Right kidney (tissue), 1 donor: ENCODE measurements around the gene PIGP.
"Not testable (repeated sequence)": the region's sequence is repeated elsewhere in the genome, so short reads cannot be mapped to it uniquely, and the experiment has no call there.

Source experiments
- DNase-seq: peaks from one replicate; pipeline ENCODE4 v3.0.0-alpha.2; 2016

The PIGP gene

DNA sequence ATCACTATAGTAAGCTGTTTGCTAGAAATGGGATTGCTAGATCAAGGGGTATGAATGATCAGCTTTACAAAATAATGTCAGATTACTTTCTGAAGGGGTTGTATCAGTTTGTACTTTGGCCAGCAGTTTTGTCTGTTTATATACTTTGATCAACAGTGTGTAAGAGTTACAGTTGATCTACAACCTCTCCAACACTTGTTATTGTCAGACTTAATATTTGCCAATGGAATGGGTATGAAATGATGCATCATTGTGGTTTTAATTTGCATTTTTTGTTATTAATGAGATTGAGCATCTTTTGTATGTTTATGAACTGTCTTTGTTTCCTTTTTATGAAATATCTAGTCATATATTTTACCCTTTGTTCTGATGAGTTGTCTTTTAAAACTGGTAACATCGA lies 4.5 kb upstream of the PIGP start:
- DNase-seq = no peak

GRCh38 chr21:37076087-37076850 lies 3.4 kb upstream of the PIGP start:
- DNase-seq = no peak

DNA sequence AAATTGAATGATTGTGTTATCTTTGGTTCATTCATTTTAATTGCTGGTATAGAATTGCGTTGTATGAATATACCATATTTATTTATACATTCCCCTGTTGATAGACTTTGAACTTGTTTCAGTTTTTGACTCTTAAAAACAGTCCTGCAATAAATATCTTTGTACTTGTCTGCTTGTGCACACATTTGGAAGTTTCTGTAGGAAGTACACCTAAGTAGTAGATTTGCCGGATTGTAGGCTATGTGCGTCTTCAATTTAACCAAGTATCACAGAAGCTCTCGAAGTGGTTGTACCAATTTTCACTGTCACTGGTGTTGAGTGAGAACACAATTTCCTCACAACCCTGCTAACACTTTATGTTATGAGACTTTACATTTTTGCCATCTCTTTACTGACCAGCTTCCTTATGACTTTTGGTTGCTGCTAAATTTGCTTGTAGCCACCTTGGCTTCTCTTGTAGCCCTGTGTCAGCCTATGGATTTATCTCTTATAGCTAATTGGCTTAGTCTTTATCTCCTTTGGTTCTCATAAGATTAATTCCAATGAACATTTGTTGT lies 2.4 kb upstream of the PIGP start:
- no peak for DNase-seq

DNA sequence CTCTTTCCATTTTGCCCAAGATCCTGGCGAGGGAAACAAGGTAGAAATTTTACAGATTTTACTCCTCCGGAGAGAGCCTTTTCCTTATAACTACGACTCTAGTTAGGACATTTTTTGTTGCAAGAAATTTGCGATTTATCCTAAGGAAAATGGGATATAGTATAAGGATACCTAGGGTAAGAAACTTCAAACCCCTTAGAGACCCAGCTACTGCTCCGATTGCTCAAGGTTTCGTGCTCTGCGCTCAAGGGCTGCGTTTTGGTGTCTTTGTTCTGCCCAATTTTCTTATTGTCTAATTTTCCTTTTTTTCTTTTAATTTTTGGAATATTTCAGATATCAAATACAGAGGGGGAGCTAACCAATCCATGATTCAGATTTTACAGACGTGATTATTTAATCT lies 1.7 kb upstream of the PIGP start:
- DNase-seq = no peak

DNA sequence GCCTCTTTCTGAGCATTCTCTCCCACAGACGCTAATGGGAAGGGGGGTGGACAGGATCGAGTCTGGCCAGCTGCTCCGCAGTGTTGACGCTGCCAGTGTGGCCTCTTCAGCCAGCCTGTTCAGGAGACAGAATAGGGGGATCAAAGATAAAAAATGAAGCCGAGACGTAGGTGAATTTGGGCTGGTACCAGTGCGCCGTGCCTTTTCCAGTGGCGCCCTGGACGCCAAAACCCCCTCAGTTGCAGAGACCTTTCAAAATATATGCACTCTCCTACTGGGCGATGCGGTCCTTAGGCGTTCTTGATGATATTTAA lies 1.3 kb upstream of the PIGP start:
- no peak for DNase-seq

DNA sequence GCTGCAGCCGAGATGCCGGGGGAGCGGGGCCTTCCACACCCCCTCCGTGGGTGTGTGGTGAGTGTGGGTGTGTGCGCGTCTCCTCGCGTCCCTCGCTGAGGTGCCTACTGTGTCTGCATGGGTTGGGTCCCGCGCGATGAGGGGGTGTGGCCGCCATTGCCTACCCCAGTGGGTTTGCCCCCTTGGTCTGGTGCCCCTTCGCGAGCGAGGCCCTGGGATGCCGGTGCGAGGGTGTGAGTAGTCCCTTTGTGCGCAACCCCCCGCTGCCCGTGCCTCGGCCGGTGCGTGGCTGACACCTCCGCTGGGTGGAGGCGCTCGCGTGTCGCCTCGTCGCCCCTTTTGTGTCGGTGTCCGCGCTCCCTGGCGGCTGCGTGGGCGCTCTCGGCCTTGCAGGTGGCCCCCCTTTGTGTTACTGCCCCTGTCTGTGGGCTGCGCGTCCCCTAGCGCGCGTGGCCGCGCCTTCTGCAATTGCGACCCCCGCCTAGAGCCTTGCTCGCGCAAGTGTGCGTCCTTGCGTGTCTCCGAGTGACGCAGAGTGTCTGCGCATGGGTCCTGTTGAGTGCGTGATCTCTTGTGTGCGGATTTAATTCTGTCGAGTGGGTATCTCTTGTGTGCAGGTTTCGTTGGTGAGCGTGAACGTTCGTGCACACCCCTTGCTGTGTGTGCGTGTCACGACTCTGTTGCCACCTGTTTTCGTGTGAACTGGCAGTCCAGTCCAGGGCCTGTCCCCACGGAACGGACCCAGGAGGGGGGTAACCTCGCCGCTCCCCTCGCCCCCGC lies 736 bp upstream of the PIGP start:
- peak; percentile 89 for DNase-seq

DNA sequence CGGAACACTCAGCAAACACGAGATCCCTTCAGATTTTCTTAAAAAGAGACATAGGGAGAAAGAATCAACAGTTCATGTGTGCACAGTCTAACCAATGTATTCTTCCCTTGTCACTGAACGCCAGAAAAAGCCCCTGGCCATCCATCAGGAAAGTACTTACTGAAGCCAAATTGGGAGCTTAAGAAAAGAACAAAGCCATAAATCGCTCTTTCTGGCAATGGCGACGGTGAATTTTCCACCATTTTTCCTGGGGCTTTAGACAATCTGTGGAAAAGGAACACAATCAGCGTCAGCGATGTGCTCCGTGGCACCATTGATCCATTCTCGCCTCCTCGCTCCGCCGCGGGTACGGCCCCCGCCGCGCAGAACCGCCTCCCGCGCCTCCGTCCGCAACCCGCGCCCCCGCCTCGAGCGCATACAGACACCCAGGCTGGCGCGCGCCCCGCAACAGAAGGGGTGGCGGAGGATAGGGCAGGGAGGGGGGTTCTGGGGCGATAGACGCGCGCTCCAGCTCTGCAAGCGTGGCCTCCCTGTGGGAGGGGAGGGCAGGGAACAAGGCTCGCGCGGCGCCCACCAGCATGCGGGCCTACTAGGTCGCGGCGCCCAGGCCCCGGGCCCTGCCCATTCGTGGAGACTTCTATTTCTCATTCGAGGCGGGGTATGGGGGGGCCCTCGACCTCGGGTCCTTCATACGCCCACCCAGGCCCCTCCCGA lies 440 bp downstream of the PIGP start:
- DNase-seq = peak; percentile 99

DNA sequence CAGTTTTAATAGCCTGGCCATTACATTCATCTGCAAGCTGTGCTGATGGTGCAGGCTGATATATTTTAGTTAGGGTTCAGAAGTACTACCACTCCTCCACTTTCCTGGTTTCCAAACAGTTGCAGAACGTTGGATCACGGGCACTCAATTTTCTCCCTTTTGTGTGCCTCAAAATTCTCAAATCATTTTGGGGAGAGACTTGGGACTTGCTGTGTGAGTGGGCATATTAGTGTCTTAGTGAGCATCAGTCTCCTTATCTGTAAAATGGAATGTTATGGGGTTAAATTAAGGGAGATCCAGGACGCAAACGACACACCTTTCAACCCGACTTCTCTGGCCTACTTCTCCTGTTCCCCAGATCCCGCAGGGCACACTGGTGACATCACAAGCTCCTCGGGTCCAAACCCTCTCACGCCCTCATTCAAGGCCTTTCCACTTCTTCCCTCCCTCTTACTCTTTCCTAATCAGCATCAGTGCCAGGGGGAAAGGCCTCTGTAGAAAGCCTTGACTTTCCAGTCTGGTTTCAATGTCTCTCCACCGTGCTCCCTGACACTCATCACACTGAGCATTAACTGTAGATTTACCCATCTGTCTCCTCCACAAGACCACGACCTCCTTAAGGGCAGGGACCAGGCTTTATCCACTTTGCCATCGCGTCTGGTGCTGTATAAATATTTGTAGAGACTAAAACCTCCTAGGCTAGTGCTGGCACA lies 1.2 kb downstream of the PIGP start:
- DNase-seq = peak; percentile 76

- DNase-seq = no peak
Measured at GRCh38 chr21:37065561-37066177, 7.2 kb downstream of the PIGP start.

- no peak for DNase-seq
Measured at GRCh38 chr21:37064841-37065240, 8.0 kb downstream of the PIGP start.

- no peak for DNase-seq
Measured at GRCh38 chr21:37063433-37063832, 9.4 kb downstream of the PIGP start.

DNA sequence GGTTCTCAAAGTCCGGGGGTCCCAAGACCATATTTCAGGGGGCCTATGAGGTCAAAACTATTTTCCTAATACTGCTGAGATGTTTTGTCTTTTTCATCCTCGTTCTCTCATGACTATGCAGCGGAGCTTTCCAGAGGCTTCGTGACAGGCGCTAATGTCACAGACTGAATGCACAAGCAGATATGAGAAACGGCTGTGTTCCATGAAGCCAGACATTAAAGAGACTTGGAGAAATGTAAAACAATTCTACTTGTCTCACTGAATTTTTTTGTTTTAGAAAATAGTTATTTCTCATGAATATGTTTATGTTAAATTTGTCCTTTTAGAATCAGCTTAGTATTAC lies 10.3 kb downstream of the PIGP start:
- DNase-seq = no peak

GRCh38 chr21:37061926-37062592 lies 10.8 kb downstream of the PIGP start:
- DNase-seq = no peak

DNA sequence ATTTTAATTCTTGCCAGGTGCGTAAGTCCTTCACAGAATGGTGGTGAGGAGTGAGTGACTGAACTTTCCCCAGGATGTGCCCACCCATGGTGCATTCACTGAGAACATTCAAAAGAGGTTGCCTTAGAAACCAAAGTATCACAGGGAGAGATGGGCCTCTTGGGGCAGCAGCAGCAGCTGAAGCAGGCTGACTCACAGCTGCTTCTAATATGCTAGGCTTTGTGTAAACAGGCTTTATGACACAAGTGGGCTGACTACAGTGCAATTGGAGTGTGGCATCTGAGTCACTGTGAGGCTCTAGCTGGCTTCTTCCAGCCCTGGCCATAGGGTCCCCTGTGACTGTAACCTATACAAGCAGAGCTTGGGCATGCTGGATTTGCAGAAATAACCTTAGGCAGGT lies 12.6 kb downstream of the PIGP start:
- no peak for DNase-seq

- no peak for DNase-seq
Measured at GRCh38 chr21:37059181-37059580, 13.7 kb downstream of the PIGP start.

DNA sequence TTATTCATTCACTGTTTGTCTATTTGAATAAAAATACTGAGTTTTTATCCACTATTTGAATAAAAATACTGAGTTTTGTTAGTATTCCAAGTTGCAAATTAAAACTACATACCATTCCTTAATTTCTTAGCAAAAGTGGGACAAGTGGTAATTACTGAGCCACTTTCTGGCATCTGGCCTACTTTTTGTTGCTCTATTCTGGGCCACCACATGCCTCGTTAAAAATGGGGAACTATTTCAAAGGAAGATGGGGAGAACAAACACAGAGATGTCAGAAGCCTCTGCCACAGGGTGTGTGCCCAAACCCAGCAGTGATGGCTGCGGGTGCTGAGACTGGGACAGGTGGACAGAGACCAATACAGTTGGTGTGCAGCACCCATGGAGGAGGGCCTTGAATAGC lies 14.6 kb downstream of the PIGP start:
- DNase-seq = no peak

DNA sequence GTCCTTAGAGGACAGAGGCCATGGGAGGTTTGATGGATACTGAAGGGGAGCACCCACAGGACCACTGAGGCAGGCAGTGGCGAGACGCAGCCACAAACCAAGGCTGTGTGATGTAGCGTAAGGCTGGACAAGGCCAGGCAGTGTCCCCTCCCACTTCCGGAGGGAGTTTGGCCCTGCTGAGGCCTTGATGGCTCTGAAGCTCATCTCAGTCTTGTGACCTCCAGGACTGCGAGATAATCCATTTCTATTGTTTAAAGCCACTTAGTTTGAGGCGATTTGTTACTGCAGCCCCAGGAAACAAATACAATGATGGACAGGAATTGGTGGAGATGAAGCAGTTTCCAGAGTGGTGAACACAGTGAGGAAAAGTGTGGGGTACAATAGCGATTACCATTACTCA lies 15.3 kb downstream of the PIGP start:
- DNase-seq = no peak

- no peak for DNase-seq
Measured at GRCh38 chr21:37055271-37055855, 17.5 kb downstream of the PIGP start.

GRCh38 chr21:37049741-37050140 lies 23.1 kb downstream of the PIGP start:
- DNase-seq = not testable (repeated sequence)

- DNase-seq = no peak
Measured at GRCh38 chr21:37047079-37047478, 25.8 kb downstream of the PIGP start.

GRCh38 chr21:37045556-37045955 lies 27.3 kb downstream of the PIGP start:
- no peak for DNase-seq
